ENCODE data around the gene PYY.
"Not testable (repeated sequence)": the region's sequence is repeated elsewhere in the genome, so short reads cannot be mapped to it uniquely, and the experiment has no call there.

PYY gene

DNA sequence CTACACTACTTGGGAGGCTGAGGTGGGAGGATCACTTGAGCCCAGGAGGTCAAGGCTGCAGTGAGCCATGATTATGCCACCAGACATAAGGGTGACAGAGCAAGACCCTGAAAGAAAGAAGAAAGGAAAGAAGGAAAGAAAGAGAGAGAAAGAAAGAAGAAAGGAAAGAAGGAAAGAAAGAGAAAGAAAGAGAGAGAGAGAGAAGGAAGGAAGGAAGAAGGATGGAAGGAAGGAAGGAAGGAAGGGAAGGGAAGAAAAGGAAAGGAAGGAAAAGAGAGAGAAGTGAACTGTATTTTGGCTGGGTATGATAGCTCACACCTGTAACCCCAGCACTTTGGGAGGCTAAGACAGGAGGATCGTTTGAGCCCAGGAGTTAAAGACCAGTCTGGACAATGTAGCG, 24.3 kb upstream of the PYY start:
- no peak for DNase-seq

DNA sequence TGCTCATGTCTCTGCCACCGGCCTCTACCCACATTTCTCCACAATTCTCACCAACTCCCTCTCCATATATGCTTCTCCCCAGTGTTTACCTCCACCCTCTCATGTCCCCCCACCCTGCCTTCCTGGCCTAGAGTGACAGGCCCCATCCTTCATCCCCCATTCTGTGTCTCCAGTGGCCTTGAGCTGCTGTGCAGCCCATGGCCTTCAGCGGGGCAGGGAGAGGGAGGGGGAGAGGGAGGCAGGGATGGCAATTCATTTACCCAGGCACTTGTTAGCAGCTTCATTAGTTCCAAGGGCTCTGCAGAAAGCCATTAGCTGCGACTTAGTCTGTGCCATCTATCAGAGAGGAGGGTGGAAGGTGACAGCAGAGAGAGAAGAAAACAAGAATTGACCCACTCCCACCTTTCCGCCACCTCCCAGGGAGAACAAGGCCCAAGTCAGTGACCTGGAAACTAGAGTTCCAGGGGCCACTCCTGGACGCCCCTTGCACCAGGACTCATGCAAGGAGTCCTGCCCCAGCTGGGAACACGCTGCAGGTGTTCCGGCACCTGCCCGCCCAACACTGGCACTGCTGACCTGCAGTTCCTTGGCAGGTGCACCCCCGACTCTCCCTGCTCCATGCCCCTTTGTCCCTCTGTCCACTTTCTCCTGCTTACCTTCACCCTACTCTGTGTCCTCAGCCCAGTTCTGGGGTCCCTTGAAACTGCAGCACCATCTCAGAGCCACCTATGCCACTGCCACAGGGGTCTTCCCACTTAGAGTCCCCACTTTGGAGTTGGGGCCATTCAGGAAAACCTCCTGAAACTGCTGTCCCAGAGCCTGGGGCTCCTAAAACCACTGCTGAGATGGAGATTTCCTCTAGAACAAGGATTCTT, 23.5 kb upstream of the PYY start:
- no peak for DNase-seq

DNA sequence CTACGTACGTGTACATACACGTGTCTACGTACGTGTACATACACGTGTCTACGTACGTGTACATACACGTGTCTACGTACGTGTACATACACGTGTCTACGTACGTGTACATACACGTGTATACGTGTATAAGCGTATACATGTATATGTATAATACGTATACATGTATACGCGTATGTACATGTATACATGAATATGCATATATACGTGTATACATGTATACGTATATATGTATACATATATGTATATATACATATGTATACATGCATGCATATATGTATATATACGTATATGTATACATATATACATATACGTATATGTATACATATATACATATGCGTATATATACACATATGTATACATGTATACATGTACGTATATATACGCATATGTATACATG, 22.2 kb upstream of the PYY start:
- no peak for DNase-seq

DNA sequence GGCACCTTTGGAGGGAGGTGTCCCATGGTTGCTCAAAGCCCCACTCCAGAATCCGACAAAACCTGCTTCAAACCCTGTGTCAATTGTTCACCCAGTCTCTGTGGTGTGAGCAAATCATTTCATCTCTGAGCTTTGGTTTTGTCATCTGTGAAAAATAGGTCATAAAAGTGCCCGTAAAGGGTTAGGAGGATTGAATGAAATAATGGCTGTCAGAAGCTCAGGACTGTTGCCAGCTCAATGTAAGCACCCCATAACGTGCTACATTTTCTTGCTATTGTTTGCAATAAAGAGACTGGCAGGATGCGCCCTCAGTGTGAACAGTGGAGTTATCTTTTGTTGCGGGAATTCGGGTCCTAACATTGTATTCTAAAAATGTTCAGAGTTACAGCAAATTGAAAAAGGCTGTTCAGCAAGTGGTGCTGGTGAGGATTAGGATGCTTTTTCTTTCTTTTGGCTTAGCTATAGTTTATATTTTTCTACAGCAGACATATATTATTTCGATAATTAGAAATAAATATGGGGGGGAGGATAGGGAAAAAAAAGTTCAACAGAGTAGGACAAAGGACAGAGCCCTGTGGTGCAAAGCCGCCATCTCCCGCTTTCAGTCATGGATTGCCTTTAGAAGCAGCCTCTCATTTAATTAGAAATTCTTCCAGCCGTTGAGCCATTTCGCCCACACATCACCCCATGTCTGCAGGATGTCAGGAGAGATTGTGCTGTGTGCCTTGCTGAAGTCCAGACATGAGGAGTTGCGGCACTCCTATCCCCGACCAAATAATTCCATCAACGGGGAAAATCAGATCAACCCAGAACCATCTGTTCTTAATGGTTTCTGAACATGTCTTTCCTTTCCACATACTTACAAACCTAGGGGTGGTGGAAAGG, 20.9 kb upstream of the PYY start:
- DNase-seq: no peak

DNA sequence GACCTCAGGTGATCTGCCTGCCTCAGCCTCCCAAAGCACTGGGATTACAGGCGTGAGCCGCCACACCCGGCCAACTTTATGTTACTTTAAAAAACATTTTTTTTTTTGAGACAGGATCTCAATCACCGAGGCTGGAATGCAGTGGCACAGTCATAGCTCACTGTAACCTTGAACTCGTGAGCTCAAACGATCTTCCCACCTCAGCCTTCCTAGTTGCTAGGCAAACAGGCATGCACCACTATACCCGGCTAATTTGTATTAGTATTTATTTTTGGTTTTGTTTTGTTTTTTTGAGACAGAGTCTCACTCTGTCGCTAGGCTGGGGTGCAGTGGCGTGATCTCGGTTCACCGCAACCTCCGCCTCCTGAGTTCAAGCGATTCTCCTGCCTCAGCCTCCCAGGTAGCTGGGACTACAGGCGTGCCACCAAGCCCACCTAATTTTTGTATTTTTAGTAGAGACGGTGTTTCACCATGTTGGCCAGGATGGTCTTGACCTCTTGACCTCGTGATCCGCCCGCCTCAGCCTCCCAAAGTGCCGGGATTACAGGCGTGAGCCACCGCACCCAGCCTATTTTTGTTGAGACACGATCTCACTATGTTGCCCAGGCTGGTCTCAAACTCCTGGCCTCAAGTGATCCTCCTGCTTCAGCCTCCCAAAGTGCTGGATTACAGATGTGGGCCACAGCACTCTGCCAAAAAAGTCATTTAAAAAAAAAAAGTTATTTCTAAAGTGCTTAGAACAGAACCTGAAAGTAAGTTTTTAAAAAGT, 18.9 kb upstream of the PYY start:
- DNase-seq: not testable (repeated sequence)

DNA sequence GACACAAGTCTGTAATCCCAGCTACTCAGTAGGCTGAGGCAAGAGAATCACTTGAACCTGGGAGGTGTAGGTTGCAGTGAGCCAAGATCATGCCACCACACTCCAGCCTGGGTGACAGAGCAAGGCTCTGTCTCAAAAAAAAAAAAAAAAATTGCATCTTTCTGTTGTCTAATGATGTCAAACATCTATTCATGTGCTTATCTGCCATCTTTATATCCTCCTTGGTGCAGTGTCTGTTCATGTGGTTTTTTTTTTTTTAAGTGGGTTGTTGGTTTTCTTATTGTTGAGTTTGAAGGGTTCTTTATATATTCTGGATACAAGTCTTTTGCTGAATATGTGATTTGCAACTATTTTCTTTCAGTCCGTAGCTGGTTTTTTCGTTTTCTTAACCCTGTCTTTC, 17.7 kb upstream of the PYY start:
- DNase-seq: not testable (repeated sequence)

DNA sequence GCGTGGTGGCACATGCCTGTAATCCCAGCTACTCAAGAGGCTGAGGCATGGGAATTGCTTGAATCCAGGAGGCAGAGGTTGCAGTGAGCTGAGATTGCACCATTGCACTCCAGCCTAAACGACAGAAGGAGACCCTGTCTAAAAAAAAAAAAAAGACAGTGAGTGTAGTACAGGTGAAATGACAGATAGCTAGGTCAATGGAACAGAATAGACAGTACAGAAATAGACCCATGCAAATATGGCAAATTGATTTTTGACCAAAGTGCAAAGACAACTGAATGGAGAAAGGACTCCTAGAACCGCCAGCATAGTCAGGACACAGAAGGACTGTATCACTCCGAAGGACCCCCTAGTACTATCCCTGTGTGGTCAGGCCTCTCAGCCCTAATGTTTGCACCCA, 16.6 kb upstream of the PYY start:
- DNase-seq: no peak

DNA sequence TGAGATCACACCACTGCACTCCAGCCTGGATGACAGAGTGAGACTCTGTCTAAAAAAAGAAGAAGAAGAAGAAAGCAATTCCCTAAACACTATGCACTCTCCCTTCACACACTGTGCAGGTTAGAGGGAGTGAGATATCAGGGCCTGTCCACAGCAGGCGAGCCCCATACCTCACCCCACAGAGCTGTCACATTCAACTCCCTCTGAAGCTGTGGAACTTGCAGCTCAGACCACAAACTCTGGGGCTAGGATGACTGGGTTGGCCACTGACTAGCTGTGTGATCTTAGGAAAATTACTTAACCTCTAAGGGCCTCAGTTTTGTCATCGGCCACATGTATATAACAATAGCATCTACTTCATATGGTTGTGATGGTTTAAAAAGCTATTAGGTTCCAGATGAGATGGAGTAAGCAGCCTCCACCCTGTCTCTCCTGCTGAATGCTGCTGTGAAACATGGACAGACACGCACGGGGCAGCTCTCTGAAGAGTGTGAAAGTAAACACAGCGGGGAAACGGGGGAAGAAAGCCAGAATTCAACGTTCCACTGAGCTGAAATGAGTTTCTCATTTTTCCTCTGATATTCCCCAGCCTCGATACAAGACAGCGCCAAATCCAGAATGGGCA, 13.6 kb upstream of the PYY start:
- no peak for DNase-seq

DNA sequence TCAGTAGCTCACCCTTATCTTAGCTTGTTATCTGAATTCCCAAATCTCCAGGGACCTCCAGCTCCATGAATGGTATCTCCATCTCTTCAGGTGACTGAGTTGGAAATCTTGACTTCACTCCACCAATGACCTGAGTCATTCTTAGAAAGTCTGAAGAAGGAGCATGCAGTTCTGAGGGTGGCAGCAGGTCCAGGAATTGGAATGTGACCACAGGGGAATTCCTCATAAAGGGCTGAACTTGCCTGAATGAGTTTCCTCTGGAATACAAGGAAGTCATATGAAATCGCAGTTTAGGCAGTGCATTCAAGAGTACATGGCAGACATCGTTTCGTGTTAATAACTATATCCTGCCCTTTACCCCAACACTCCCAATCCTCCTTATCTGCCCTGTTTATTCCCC, 12.5 kb upstream of the PYY start:
- DNase-seq: no peak

DNA sequence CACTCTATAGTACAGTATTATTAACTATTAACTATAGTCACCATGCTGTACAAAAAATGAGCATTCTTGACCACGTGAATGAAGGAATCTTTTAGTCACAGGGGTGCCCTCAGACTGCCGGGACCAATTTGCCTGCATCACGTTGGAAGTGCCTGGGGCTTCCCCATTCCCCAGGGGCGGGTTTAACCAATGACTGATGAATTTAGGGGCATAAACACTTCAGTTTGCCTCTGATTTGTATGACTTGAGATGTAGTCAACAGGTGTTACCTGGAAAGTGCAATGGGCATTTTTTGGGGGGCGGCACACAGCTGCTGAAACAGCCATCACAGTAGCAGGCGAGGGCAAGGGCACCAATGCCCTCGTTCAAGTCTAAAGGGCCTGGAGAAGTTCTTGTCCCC, 8.7 kb upstream of the PYY start:
- DNase-seq: no peak

DNA sequence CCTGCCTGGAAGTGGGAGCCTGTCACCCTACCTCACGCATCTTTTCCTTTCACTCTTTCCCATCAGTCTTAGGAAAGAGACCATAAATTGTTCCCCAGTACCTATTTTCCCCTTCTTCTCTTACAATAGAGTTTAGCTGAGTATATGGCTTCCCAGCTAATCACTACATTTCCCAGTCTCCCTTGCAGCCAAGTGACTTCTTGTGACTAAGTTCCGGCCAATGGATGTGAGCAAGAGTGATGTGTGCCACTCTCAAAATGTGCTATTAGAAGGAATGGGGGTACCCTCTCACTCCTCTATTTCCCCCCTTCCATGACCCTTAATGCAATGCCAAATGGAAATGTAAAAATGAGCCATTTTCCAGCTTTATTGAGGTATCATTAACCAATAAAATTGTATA, 8.2 kb upstream of the PYY start:
- no peak for DNase-seq

DNA sequence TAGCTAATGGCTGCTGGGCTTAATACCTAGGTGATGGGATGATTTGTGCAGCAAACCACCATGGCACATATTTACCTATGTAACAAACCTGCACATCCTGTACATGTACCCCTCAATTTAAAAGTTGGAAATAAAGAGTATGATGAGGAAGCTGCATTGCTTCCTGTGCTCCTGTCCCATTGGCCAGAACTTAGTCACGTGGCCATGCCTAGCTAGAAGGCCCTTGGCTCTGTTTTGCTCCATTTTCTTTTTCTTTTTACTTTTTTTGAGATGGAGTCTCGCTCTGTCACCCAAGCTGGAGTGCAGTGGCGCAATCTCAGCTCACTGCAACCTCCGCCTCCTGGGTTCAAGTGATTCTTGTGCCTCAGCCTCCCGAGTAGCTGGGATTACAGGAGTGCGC, 7.6 kb upstream of the PYY start:
- DNase-seq: not testable (repeated sequence)

DNA sequence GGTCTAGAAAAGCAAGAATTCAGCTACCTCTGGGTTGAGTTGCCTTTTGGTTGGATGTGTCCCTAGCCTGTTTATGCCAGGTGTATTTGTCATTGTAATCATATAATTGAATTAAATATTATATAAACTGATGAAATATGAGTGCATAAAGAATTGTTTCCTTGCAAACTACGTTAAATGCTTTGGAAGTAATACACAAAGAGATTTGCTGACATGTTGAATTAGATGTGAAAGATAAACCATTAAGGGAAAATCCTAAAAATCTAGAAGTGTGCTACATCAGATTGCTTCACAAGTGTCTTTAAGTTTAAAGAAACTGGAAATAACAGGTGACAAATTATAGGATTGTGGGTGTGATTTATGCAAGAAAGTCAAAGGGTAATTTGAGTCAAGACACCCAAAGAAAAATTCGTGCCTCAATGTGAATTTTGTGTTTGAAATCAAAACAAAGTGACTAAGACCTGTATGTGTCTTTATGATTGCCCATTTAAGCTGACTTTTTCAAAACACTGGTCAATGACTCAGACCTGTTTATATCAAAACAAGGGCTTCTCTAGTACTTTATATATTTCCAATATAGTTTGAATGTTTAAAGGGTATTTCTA, 5.1 kb upstream of the PYY start:
- no peak for DNase-seq

DNA sequence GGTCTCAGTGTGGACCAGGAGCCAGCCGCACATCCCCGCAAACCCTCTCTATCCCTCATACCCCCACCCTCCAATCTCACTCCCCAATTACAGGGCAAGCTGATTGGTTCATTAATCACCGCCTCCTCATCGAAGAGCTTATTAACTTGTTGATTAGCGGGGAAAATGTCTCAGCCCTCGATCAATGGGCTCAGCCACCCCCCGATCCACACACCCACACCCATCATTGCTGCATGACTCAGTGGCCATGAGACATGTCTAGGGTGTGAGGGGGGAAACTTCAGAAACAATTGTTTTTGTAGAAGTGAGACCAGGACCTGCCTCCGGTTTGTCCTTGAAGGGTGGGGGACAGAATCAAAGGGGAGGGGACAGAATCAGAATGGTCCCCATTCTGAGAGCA, 2.5 kb upstream of the PYY start:
- no peak for DNase-seq

DNA sequence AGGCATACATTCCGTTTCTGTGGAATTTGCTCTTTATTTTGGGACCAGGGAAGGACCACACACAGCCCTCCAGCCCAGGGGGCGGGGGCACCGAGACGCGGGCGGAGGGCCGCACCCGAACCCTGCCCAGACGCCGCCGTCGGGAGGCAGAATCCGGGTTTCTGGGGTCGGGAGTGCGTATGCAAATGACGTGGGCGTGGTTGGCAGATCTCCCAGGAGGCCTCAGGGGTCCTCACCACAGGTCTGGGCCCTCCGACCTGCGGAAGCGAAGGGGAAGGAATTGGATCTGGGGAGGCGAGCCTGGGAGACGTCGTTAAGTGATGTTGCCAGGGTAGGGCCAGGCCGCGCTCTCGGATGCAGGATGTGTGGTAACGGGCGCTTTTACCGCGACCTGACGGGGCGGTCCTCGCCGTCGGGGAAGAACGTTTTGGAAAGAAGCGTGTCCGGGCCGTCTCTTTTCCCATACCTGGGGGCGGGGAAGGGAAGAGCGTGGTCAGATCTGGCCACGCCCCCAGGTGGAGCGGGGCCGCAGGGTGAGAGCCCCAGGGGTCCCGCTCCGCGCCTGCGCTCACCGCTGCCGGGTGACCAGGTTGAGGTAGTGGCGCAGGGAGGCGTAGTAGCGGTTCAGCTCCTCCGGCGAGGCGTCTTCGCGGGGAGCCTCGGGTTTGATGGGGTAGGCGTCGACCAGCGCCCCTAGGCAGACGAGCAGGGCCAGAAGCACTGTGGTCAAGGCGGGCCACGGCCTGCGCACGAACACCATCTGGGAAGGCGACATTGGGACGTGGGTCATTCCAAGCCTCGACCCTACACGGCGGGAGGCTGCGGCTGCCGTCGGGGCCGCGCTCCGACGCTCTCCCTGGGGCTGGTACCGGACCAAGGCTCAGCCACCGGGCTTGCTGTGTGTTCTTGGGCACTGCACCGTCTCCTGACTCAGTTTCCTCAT, 745 bp downstream of the PYY start:
- no peak for DNase-seq

DNA sequence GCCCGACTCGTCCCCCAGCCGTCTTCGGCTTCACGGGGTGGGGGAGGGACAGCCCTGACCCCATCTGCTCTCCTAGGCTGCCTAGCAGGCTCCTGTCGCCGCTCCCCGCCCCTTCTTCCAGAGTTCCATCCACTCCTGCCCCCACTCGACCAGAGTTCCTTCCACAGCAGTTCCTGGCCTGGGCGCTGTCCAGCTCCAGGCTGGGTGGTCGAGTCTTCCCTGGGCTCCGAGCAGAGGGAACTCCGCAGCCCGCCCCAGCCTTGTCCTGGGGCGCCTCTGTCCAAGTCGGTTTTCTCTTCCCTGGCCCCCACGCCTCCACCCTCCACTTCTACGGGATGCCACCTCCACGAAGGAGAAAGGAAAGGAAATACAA, 1.4 kb downstream of the PYY start:
- no peak for DNase-seq

DNA sequence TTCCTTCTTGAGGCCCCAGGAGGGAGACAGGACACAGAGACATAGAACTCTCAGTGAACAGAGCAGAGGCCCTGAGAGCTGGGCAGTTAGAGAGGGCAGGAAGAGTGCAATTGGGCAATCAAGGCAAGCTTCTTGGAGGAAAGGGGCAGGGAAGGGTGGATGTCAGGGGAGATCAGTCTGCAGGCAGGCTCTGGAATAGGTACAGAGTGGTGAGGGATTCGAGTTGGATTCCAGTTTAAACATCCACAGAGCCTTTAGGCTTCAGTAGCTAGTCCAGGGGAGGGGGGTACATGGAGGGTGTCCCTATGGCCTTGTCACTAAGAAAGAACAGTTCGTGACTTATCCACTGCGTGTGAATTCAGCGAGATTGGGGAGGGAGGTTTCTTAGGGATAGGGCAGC, 2.0 kb downstream of the PYY start:
- no peak for DNase-seq

DNA sequence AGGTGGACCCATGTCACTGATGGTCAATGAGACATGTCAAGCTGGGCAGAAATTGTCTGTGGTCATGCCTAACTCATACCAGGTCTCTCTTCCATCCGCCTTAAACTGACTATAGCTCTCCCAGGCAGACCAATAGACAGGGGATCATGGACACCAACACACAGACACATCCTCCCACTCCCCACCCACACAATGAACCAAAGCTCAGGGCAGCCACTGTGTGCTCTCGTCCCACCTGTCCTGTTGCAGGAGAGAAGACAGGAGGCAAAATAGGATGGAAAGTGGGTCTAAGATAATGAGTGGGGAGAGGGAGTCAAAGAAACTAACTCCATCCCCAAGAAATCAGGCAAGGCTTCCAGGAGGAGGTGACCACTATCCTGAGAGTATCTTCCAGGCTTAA, 3.2 kb downstream of the PYY start:
- DNase-seq: no peak

DNA sequence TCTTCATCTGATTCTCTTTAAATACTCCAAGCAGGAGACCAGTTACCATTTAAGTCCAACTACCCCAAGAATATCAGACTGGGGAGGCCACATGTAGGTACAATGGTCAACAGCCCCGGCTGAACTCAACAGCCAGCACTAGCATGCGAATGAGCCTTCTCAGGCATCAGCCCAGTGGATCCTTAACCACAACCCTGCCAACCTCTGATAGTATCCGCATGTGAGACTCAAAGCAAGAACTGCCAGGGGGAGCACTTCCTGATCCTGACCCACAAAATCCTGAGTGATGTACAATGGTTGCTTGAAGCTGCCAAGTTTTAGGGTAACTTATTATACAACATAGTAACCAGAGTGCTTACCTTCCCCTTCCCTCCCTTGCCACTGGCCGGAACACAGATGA, 4.0 kb downstream of the PYY start:
- DNase-seq: no peak

DNA sequence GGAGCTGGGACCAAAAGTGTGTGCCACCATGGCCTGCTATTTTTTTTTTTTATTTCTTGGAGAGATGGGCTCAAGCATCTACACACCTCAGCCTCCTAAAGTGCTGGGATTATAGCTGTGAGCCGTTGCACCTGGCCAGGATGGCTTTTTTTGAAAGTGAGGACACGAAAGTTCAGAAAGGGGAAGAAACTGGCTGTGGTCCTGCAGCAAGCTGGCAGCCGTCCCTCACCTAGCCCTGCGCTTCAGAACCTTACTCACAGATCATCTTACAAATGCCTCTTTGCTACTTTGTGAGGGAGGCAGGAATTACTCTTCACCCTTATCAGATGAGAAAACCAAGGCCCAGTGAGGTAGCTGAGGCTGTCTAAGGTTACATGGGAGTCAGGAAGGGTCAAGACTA, 7.0 kb downstream of the PYY start:
- DNase-seq: no peak

DNA sequence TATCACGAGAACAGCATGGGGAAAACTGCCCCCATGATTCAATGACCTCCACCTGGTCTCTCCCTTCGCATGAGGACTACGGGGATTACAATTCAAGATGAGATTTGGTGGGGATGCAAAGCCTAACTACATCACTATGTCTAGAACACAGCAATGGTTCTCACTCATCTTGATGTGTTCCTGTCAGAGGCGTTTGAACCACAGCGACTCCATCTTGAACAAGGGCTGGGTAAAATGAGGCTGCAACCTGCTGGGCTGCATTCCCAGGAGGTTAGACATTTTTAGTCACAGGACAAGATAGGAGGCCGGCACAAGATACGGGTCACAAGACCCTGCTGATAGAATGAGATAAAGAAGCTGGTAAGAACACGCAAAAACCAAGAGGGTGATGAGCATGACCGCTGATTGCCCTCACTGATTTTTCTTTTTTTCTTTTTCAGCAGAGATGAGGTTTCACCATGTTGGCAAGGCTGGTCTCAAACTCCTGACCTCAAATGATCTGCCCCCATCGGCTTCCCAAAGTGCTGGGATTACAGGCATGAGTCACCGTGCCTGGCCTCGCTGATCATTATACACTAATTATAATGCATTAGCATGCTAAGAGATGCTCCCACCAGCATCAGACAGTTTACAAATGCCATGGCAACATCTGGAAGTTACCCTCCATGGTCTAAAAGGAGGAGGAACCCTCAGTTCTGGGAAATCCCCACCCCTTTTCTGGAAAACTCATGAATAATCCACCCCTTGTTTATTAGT, 8.5 kb downstream of the PYY start:
- no peak for DNase-seq
